HepG2 (cell line): ENCODE results near the gene CHN1. TPM values are rescaled to one million over a fixed set of nuclear protein-coding genes. Genes with fewer than 3 reads are reported as not detected.
A peak's percentile ranks its signal among the peaks of the same experiment; 100 is the strongest.

ENCODE experiments used
- HDAC1 ChIP-seq: sonication (generic); formaldehyde crosslinking; IDR thresholded peaks from 2 replicates; pipeline ENCODE4 v1.5.1; 2020; ENCODE audit warnings: mild to moderate bottlenecking, missing genetic modification reagents
- HNF4A ChIP-seq: sonication (generic); formaldehyde crosslinking; IDR thresholded peaks from 2 replicates; pipeline ENCODE4 v1.4.0; 2020; ENCODE audit warnings: missing genetic modification reagents
- HOXA3 ChIP-seq: sonication (generic); formaldehyde crosslinking; IDR thresholded peaks from 2 replicates; pipeline ENCODE4 v1.5.0; 2020; ENCODE audit warnings: missing genetic modification reagents
- JUND ChIP-seq: sonication (generic); formaldehyde crosslinking; IDR thresholded peaks from 2 replicates; pipeline ENCODE4 v1.8.0; 2022; ENCODE audit warnings: mild to moderate bottlenecking, missing genetic modification reagents
- MLLT10 ChIP-seq: sonication (generic); formaldehyde crosslinking; IDR thresholded peaks from 2 replicates; pipeline ENCODE4 v1.4.0; 2020; ENCODE audit warnings: missing genetic modification reagents
- MXI1 ChIP-seq: IDR thresholded peaks from 3 replicates; pipeline ENCODE4 v1.6.1; 2012; ENCODE audit warnings: low read depth, low read length, inconsistent platforms, borderline replicate concordance
- NCOA5 ChIP-seq: sonication (generic); formaldehyde crosslinking; IDR thresholded peaks from 2 replicates; pipeline ENCODE4 v1.4.0; 2020; ENCODE audit warnings: missing genetic modification reagents
- PAX8 ChIP-seq: sonication (generic); formaldehyde crosslinking; IDR thresholded peaks from 2 replicates; pipeline ENCODE4 v1.8.0; 2022; ENCODE audit warnings: mild to moderate bottlenecking, missing genetic modification reagents, borderline replicate concordance
- SMARCC2 ChIP-seq: fragments of 450-650 bp; IDR thresholded peaks from 2 replicates; pipeline ENCODE4 v1.6.1; 2017; ENCODE audit warnings: antibody characterized with exemption, mild to moderate bottlenecking
- SPEN ChIP-seq: sonication (generic); formaldehyde crosslinking; IDR thresholded peaks from 2 replicates; pipeline ENCODE4 v1.5.1; 2020; ENCODE audit warnings: low read depth, mild to moderate bottlenecking, missing genetic modification reagents
- SRSF9 ChIP-seq: fragments of 200-400 bp; formaldehyde crosslinking; IDR thresholded peaks from 2 replicates; pipeline ENCODE4 v1.6.1; 2018; ENCODE audit warnings: borderline replicate concordance, mild to moderate bottlenecking, low read depth, low read length; ENCODE audit not compliant: insufficient read depth, poor library complexity, severe bottlenecking
- ZBTB7B ChIP-seq: sonication (generic); formaldehyde crosslinking; IDR thresholded peaks from 2 replicates; pipeline ENCODE4 v1.4.0; 2020; ENCODE audit warnings: missing genetic modification reagents
- ZNF326 ChIP-seq: sonication (generic); formaldehyde crosslinking; IDR thresholded peaks from 2 replicates; pipeline ENCODE4 v1.4.0; 2020; ENCODE audit warnings: missing genetic modification reagents, borderline replicate concordance
- ZNF350 ChIP-seq: sonication (generic); formaldehyde crosslinking; IDR thresholded peaks from 2 replicates; pipeline ENCODE4 v1.4.0; 2020; ENCODE audit warnings: mild to moderate bottlenecking, low read depth, missing genetic modification reagents, borderline replicate concordance
- ZNF446 ChIP-seq: sonication (generic); formaldehyde crosslinking; IDR thresholded peaks from 2 replicates; pipeline ENCODE4 v1.5.0; 2020; ENCODE audit warnings: mild to moderate bottlenecking, missing genetic modification reagents
- ZNF709 ChIP-seq: sonication (generic); formaldehyde crosslinking; IDR thresholded peaks from 2 replicates; pipeline ENCODE4 v1.5.0; 2020; ENCODE audit warnings: mild to moderate bottlenecking, missing genetic modification reagents
- ZNF746 ChIP-seq: sonication (generic); formaldehyde crosslinking; IDR thresholded peaks from 2 replicates; pipeline ENCODE4 v1.8.0; 2022; ENCODE audit warnings: mild to moderate bottlenecking, missing genetic modification reagents
- ZNF781 ChIP-seq: sonication (generic); formaldehyde crosslinking; IDR thresholded peaks from 2 replicates; pipeline ENCODE4 v1.5.1; 2020; ENCODE audit warnings: borderline replicate concordance, mild to moderate bottlenecking, missing genetic modification reagents; ENCODE audit errors: not compliant biosample characterization
- ZNF878 ChIP-seq: sonication (generic); formaldehyde crosslinking; IDR thresholded peaks from 2 replicates; pipeline ENCODE4 v1.8.1; 2023; ENCODE audit warnings: mild to moderate bottlenecking, missing genetic modification reagents, moderate library complexity
- polyA plus RNA-seq, 8 experiments: library from polyadenylated mRNA; depleted of rRNA in 3 of 8; stranded (reverse) in 7 of 8; unstranded in 1 of 8; fragments of >200 nt; fragmentation: Illumina TruSeq in 4 of 8; extraction: Trizol in 4 of 8; gene quantifications; 2 replicates each; pipeline versions ENCODE4 v1.2.1 to v1.2.3, GENCODE V29; 2011 to 2016; ENCODE audit warnings: low read depth in 4 of 8, missing spikeins in 1 of 8, mixed read lengths in 1 of 8; ENCODE audit not compliant: insufficient read depth in 1 of 8
- total RNA-seq, 5 experiments: library from RNA; depleted of rRNA; stranded (reverse); fragments of >200 nt; fragmentation: Illumina TruSeq; extraction: Trizol; gene quantifications; 2 replicates each; pipeline ENCODE4 v1.2.3, GENCODE V29; 2016; ENCODE audit warnings: low read depth in 1 of 5
- TF ChIP-seq, protein P1 (sequence below): IDR thresholded peaks from 2 replicates; pipeline ENCODE4 v1.6.1; 2016
- TF ChIP-seq, protein P2 (sequence below): sonication (generic); formaldehyde crosslinking; IDR thresholded peaks from 2 replicates; pipeline ENCODE4 v1.4.0; 2020; ENCODE audit warnings: mild to moderate bottlenecking, missing genetic modification reagents
- TF ChIP-seq, protein P3 (sequence below): sonication (generic); formaldehyde crosslinking; IDR thresholded peaks from 2 replicates; pipeline ENCODE4 v1.8.0; 2022; ENCODE audit warnings: mild to moderate bottlenecking, missing genetic modification reagents, moderate library complexity
- TF ChIP-seq, protein P4 (sequence below): sonication (generic); IDR thresholded peaks from 2 replicates; pipeline ENCODE4 v1.6.1; 2016; ENCODE audit warnings: low read depth, borderline replicate concordance

Gene CHN1
- total and polyA plus RNA-seq, 2 of the 13 experiments (the other 11 are each of a cell fraction or from before 2014, with no cell fraction given) = 2.8 to 3.5 TPM

DNA sequence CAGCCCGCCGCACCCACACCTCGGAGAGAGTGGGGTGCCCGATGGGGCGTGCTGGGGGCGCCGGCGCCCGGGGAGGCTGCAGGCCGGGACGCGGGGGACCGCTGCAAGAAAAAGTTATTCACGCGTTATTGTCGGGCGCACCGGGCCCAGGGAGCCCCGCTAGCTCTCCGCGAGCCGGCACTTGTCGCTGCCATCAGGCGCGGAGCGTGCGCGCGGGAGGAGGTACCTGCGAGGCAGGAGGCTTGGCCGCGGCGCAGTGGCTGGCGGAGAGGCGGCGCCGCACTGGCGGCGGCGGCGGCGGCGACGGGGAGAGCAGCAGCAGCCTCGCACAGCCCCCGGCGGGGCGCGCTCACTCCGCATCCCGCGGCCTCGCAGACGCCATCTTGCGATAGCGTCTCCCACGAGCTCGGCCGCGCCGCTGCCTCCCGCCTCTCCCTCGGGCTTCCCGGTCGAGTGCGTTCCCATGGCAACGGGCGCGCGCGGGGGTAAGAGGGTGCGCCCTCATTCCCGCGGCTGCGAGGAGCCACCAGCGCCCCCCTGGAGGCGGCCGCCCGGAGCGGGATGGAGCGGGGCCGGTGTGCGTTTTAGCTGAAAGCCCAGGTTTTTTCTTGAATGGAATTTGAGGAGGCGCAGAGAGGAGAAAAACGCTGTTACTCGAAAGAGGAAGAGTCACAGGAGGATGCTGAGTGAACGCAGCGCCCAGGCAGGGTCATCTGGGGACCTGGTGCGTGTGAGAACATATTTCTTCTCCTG is at the start of gene CHN1 (continued):
- TF ChIP-seq, protein P1, sequence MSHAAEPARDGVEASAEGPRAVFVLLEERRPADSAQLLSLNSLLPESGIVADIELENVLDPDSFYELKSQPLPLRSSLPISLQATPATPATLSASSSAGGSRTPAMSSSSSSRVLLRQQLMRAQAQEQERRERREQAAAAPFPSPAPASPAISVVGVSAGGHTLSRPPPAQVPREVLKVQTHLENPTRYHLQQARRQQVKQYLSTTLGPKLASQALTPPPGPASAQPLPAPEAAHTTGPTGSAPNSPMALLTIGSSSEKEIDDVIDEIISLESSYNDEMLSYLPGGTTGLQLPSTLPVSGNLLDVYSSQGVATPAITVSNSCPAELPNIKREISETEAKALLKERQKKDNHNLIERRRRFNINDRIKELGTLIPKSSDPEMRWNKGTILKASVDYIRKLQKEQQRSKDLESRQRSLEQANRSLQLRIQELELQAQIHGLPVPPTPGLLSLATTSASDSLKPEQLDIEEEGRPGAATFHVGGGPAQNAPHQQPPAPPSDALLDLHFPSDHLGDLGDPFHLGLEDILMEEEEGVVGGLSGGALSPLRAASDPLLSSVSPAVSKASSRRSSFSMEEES (CRISPR knock-in tag) = no peak
- TF ChIP-seq MLLT10 = no peak
- peak; percentile 38; the same call in 1 of the 2 replicates for TF ChIP-seq SPEN (CRISPR knock-in tag)
- peak; percentile 89 for TF ChIP-seq HOXA3
- no peak for TF ChIP-seq SMARCC2
- TF ChIP-seq, protein P2, sequence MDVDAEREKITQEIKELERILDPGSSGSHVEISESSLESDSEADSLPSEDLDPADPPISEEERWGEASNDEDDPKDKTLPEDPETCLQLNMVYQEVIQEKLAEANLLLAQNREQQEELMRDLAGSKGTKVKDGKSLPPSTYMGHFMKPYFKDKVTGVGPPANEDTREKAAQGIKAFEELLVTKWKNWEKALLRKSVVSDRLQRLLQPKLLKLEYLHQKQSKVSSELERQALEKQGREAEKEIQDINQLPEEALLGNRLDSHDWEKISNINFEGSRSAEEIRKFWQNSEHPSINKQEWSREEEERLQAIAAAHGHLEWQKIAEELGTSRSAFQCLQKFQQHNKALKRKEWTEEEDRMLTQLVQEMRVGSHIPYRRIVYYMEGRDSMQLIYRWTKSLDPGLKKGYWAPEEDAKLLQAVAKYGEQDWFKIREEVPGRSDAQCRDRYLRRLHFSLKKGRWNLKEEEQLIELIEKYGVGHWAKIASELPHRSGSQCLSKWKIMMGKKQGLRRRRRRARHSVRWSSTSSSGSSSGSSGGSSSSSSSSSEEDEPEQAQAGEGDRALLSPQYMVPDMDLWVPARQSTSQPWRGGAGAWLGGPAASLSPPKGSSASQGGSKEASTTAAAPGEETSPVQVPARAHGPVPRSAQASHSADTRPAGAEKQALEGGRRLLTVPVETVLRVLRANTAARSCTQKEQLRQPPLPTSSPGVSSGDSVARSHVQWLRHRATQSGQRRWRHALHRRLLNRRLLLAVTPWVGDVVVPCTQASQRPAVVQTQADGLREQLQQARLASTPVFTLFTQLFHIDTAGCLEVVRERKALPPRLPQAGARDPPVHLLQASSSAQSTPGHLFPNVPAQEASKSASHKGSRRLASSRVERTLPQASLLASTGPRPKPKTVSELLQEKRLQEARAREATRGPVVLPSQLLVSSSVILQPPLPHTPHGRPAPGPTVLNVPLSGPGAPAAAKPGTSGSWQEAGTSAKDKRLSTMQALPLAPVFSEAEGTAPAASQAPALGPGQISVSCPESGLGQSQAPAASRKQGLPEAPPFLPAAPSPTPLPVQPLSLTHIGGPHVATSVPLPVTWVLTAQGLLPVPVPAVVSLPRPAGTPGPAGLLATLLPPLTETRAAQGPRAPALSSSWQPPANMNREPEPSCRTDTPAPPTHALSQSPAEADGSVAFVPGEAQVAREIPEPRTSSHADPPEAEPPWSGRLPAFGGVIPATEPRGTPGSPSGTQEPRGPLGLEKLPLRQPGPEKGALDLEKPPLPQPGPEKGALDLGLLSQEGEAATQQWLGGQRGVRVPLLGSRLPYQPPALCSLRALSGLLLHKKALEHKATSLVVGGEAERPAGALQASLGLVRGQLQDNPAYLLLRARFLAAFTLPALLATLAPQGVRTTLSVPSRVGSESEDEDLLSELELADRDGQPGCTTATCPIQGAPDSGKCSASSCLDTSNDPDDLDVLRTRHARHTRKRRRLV (CRISPR knock-in tag) = no peak
- no peak; the same call in 1 of the 2 replicates for TF ChIP-seq ZNF350 (CRISPR knock-in tag)
- peak; percentile 74 for TF ChIP-seq ZNF446 (CRISPR knock-in tag)
- TF ChIP-seq ZNF326 = no peak
- no peak for TF ChIP-seq ZNF746
- TF ChIP-seq, protein P3, sequence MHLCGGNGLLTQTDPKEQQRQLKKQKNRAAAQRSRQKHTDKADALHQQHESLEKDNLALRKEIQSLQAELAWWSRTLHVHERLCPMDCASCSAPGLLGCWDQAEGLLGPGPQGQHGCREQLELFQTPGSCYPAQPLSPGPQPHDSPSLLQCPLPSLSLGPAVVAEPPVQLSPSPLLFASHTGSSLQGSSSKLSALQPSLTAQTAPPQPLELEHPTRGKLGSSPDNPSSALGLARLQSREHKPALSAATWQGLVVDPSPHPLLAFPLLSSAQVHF = no peak
- TF ChIP-seq SRSF9 = no peak
- TF ChIP-seq MXI1 = peak; percentile 66; the same call in 1 of the 3 replicates
- peak; percentile 75; the same call in 1 of the 2 replicates for TF ChIP-seq ZNF709 (CRISPR knock-in tag)
- TF ChIP-seq ZNF781 (CRISPR knock-in tag) = no peak
- TF ChIP-seq ZNF878 (CRISPR knock-in tag) = no peak
- TF ChIP-seq NCOA5 (CRISPR knock-in tag) = no peak
- TF ChIP-seq ZBTB7B (CRISPR knock-in tag) = peak; percentile 27; the same call in 1 of the 2 replicates
- TF ChIP-seq HDAC1 = 0 out of 2 replicates have a peak, but pooled peaks have one; percentile 31
- TF ChIP-seq JUND = no peak
- TF ChIP-seq HNF4A = no peak
- TF ChIP-seq, protein P4, sequence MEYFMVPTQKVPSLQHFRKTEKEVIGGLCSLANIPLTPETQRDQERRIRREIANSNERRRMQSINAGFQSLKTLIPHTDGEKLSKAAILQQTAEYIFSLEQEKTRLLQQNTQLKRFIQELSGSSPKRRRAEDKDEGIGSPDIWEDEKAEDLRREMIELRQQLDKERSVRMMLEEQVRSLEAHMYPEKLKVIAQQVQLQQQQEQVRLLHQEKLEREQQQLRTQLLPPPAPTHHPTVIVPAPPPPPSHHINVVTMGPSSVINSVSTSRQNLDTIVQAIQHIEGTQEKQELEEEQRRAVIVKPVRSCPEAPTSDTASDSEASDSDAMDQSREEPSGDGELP = no peak
- no peak for TF ChIP-seq PAX8 (CRISPR knock-in tag)
